K562 (cell line): ENCODE data around the gene HSD17B8. TPM values are rescaled to one million over a fixed set of nuclear protein-coding genes. Genes with fewer than 3 reads are reported as not detected.

Source experiments
- ATAC-seq: fragments of 200-7000 bp; cut with Tn5 transposase; 3 replicates; pipeline ENCODE4 v1.9.1; 2020; ENCODE audit warnings: moderate library complexity
- BruUV-seq: library from RNA; stranded (reverse); fragments of 400-500 nt; replicated peaks from 2 replicates; lab custom pipeline; 2021; lab: Mats Ljungman, UMichigan
- CTCF ChIA-PET: fragments of 300-600 bp; formaldehyde crosslinking; extraction: SDS; loops from one replicate; lab custom pipeline; 2021; ENCODE audit warnings: low intra/inter-chr PET ratio; lab: Yijun Ruan, JAX
- POLR2A ChIA-PET: fragments of 300-600, 350-650 bp; sonication (Branson Sonifier 250); formaldehyde crosslinking; extraction: SDS; loops from one replicate; lab custom pipeline; 2021; ENCODE audit warnings: antibody characterized with exemption, inconsistent platforms; lab: Yijun Ruan, JAX
- DNase-seq, 4 experiments: peaks; one replicate each; pipeline versions ENCODE4 v3.0.0 to v3.0.0-alpha.2; 2011 to 2018; ENCODE audit warnings: low spot score in 3 of 4, mixed read lengths in 3 of 4; ENCODE audit errors: extremely low read depth in 1 of 4
- FAIRE-seq: peaks from 2 replicates; lab custom pipeline; 2011; peaks lifted over from hg19 to GRCh38; lab: Jason Lieb, UNC
- H2AFZ ChIP-seq: 2 replicates; pipeline ENCODE4 v1.6.0; 2011; ENCODE audit warnings: low read depth, low read length, control low read depth, inconsistent platforms
- H3K27ac ChIP-seq: fragments of 200-600 bp; 3 replicates; pipeline ENCODE4 v1.8.0; 2011; ENCODE audit warnings: low read depth, mild to moderate bottlenecking, control low read depth, inconsistent platforms, low read length, moderate library complexity, mixed read lengths; ENCODE audit errors: extremely low read depth
- H3K27me3 ChIP-seq, 2 experiments: fragments of 300-600 bp in 1 of 2; 2 replicates in 1 of 2; 3 replicates in 1 of 2; pipeline versions ENCODE4 v1.6.0 to v1.8.0; 2011; ENCODE audit warnings: inconsistent platforms in 2 of 2, low read length in 2 of 2, mild to moderate bottlenecking in 1 of 2, mixed read lengths in 1 of 2, moderate library complexity in 1 of 2; ENCODE audit not compliant: control insufficient read depth in 2 of 2, insufficient read depth in 2 of 2
- H3K36me3 ChIP-seq: fragments of 300-600 bp; 3 replicates; pipeline ENCODE4 v1.8.0; 2011; ENCODE audit warnings: mild to moderate bottlenecking, low read length, inconsistent platforms; ENCODE audit not compliant: control insufficient read depth, insufficient read depth
- H3K4me1 ChIP-seq, 2 experiments: fragments of 200-600 bp in 1 of 2; replicated peaks in 1 of 2; 2 replicates in 1 of 2; 3 replicates in 1 of 2; pipeline versions ENCODE4 v1.5.1 to v1.8.0; 2011; ENCODE audit warnings: inconsistent platforms in 2 of 2, low read length in 2 of 2, mild to moderate bottlenecking in 1 of 2, mixed read lengths in 1 of 2, moderate library complexity in 1 of 2; ENCODE audit not compliant: control insufficient read depth in 2 of 2, insufficient read depth in 2 of 2
- H3K4me2 ChIP-seq: 2 replicates; pipeline ENCODE4 v1.6.1; 2011; ENCODE audit warnings: low read length, control low read depth, inconsistent platforms, mixed read lengths; ENCODE audit not compliant: insufficient read depth
- H3K4me3 ChIP-seq: fragments of 200-600 bp; sonication (generic), shearing (Covaris generic); 2 replicates; pipeline ENCODE4 v1.5.1; 2016; ENCODE audit warnings: control low read depth, inconsistent platforms
- H3K79me2 ChIP-seq: fragments of 200-600 bp; 3 replicates; pipeline ENCODE4 v1.8.0; 2011; ENCODE audit warnings: low read length, inconsistent platforms; ENCODE audit not compliant: control insufficient read depth, insufficient read depth
- H3K9ac ChIP-seq, 2 experiments: 2 replicates each; pipeline versions ENCODE4 v1.6.0 to v1.6.1; 2011; ENCODE audit warnings: low read depth in 2 of 2, low read length in 2 of 2, control low read depth in 1 of 2, inconsistent platforms in 1 of 2, mild to moderate bottlenecking in 1 of 2, mixed read lengths in 1 of 2; ENCODE audit not compliant: insufficient read depth in 1 of 2
- H3K9me1 ChIP-seq: one replicate; pipeline ENCODE4 v1.6.0; 2011; ENCODE audit warnings: inconsistent platforms, mild to moderate bottlenecking, low read length, moderate library complexity; ENCODE audit not compliant: control insufficient read depth, insufficient read depth
- H3K9me3 ChIP-seq: replicated peaks from 2 replicates; pipeline ENCODE4 v1.5.1; 2011; ENCODE audit warnings: low read depth, low read length, inconsistent platforms; ENCODE audit not compliant: control insufficient read depth, insufficient read depth
- H4K20me1 ChIP-seq: replicated peaks from 2 replicates; pipeline ENCODE4 v1.6.1; 2011; ENCODE audit warnings: low read length, inconsistent platforms, mixed read lengths; ENCODE audit not compliant: control insufficient read depth, insufficient read depth
- CHCHD3 ChIP-seq: fragments of 250-450 bp; sonication (Bioruptor Pico); IDR thresholded peaks from 2 replicates; pipeline ENCODE4 v2.1.2; 2022; ENCODE audit warnings: mild to moderate bottlenecking
- E2F8 ChIP-seq: fragments of 450-650 bp; IDR thresholded peaks from 2 replicates; pipeline ENCODE4 v1.7.1; 2018; ENCODE audit warnings: mild to moderate bottlenecking, low read depth; ENCODE audit not compliant: partially characterized antibody
- JUND ChIP-seq, 2 experiments: IDR thresholded peaks; 2 replicates in 1 of 2; 3 replicates in 1 of 2; pipeline ENCODE4 v1.6.1; 2011; ENCODE audit warnings: borderline replicate concordance in 2 of 2, low read depth in 2 of 2, low read length in 2 of 2, improper control_type of control experiment in 1 of 2, missing biosample characterization in 1 of 2, missing genetic modification characterization in 1 of 2, missing genetic modification reagents in 1 of 2
- NELFE ChIP-seq: IDR thresholded peaks from 2 replicates; pipeline ENCODE4 v1.6.1; 2011; ENCODE audit warnings: mild to moderate bottlenecking; ENCODE audit not compliant: insufficient read depth, insufficient read length
- NR1H2 ChIP-seq: sonication (generic); formaldehyde crosslinking; IDR thresholded peaks from 2 replicates; pipeline ENCODE4 v1.4.0; 2020; ENCODE audit warnings: mild to moderate bottlenecking, missing genetic modification reagents
- PML ChIP-seq: IDR thresholded peaks from 2 replicates; pipeline ENCODE4 v1.6.1; 2012; ENCODE audit warnings: low read length, inconsistent platforms
- SPI1 ChIP-seq: IDR thresholded peaks from 2 replicates; pipeline ENCODE4 v1.6.1; 2011; ENCODE audit warnings: low read depth, low read length, control low read depth, borderline replicate concordance
- STAG1 ChIP-seq: sonication (generic); formaldehyde crosslinking; IDR thresholded peaks from 2 replicates; pipeline ENCODE4 v1.5.0; 2020; ENCODE audit warnings: missing genetic modification reagents, borderline replicate concordance
- TRIM24 ChIP-seq, 2 experiments: fragments of 450-650 bp; IDR thresholded peaks; 2 replicates each; pipeline ENCODE4 v1.6.1; 2016
- VEZF1 ChIP-seq: fragments of 200-800 bp; sonication (Bioruptor generic); IDR thresholded peaks from 2 replicates; pipeline ENCODE4 v1.6.1; 2017; ENCODE audit warnings: missing genetic modification characterization, missing compliant biosample characterization
- XRCC5 ChIP-seq: fragments of 200-400 bp; formaldehyde crosslinking; IDR thresholded peaks from 2 replicates; pipeline ENCODE4 v1.6.1; 2017; ENCODE audit warnings: low read depth, mild to moderate bottlenecking, low read length
- ZNF197 ChIP-seq: fragments of 200-800 bp; sonication (Bioruptor generic); IDR thresholded peaks from 2 replicates; pipeline ENCODE4 v1.6.1; 2016; ENCODE audit warnings: low read depth, missing genetic modification characterization, missing compliant biosample characterization
- ZSCAN32 ChIP-seq: fragments of 450-650 bp; formaldehyde crosslinking; IDR thresholded peaks from 2 replicates; pipeline ENCODE4 v1.4.0; 2020; ENCODE audit warnings: mild to moderate bottlenecking, moderate library complexity
- WGBS: fragments of 100-300 bp; shearing (Covaris generic); methylation state at CpG from one replicate; pipeline ENCODE4 v1.1.6; 2016; ENCODE audit warnings: low coverage, mixed read lengths; ENCODE audit not compliant: insufficient coverage; ENCODE audit errors: missing lambda C conversion rate; 5-methylcytosine and 5-hydroxymethylcytosine counted together
- in situ Hi-C: fragments of 300-500 bp; cut with MboI; formaldehyde crosslinking; loops from 4 replicates; pipeline ENCODE4 v1.15.0; 2018; ENCODE audit warnings: inconsistent platforms, mixed read lengths
- intact Hi-C: fragments of 100-400 bp; cut with micrococcal nuclease; formaldehyde crosslinking; loops from 2 replicates; pipeline ENCODE4 v1.14.2; 2022
- polyA plus RNA-seq, 8 experiments: library from polyadenylated mRNA; depleted of rRNA in 4 of 8; stranded (reverse) in 5 of 8; unstranded in 3 of 8; fragments of >200 nt; fragmentation: Nextera tagmentation in 2 of 8; fragmentation: Illumina TruSeq in 1 of 8; extraction: Ambion mirVana in 2 of 8; extraction: Trizol in 1 of 8; gene quantifications; 2 replicates each; pipeline versions ENCODE4 v1.2.1 to v1.2.3, GENCODE V29; 2011 to 2014; ENCODE audit warnings: inconsistent platforms in 1 of 8, missing spikeins in 1 of 8
- total RNA-seq, 7 experiments: library from RNA; depleted of rRNA in 6 of 7; stranded (reverse); fragments of >200 nt in 6 of 7; fragmentation: Illumina TruSeq in 2 of 7; extraction: Trizol in 2 of 7; gene quantifications; 2 replicates each; pipeline versions ENCODE4 v1.2.1 to v1.2.3, GENCODE V29; 2011 to 2021; ENCODE audit warnings: low replicate concordance in 1 of 7

Gene HSD17B8
- total and polyA plus RNA-seq, 9 of the 15 experiments (the other 6 are each of a cell fraction or from before 2014, with no cell fraction given): 3.7 to 35.2 (median 14.2) TPM

DNA sequence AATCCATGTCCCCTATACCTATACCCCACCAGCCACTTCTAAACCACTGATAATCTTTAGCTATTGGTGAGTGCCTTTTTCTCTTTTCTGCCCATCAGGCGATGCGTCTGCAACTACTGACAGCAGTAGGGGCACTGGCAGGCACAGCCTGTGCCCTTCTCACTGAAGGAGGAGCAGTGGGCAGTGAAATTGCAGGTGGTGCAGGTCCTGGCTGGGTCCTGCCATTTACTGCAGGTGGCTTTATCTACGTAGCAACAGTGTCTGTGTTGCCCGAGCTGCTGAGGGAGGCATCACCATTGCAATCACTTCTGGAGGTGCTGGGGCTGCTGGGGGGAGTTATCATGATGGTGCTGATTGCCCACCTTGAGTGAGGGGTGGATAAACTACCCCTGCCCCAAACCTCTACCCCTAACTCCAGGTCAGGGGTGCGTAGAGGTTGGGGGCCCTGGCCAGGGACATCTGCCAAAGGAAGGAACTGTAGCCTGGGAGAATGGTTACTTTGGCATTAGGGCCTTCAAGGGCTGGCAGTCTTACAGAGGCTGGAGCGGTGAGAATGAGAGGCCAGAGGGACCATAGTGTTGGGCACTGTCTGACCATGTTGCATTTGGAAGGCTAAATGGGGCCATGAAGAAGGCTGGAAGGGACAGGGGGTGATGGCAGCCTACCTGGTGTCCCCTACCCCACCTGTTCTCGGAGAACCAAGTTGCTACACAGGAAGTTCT lies 851 bp upstream of the HSD17B8 start:
- POLR2A ChIA-PET: interaction anchor here (0.6 to 1.8 kb wide), 5 partner anchors 8 to 46 kb away, joined by 3 to 9 read pairs (median 4); no protein-coding TSS in a partner anchor
- no peak overlapping the region for H2AFZ ChIP-seq
- H3K9ac ChIP-seq: peak overlapping the region in 1 of 2 experiments; percentile 38; a peak in 1 of 4 replicates
- peak overlapping the region; percentile 62; the same call in 1 of the 2 replicates for H3K4me3 ChIP-seq
- peak overlapping the region; percentile 4; the same call in 1 of the 3 replicates for H3K27ac ChIP-seq
- in situ Hi-C loops (no loop called here), intact Hi-C loops (loop anchor here (2.0 to 5.0 kb wide), 2 partner anchors 215 to 1071 kb away; partner anchors contain the start of genes CUTA and FKBPL)
- no peaks in the 10 kb centered on the region for H3K9me3 ChIP-seq
- FAIRE-seq (no peak), ATAC-seq (no peak), DNase-seq (no peak)
- WGBS: 81% methylated on average over 7 of the region's 7 CpGs
- H3K4me2 ChIP-seq: peak overlapping the region; percentile 40; the same call in 1 of the 2 replicates
- H4K20me1 ChIP-seq: peaks cover 16% of the 10 kb centered on the region; the same call in 1 of the 2 replicates
- H3K27me3 ChIP-seq: no peaks in the 10 kb centered on the region
- peaks cover 36% of the 10 kb centered on the region for H3K36me3 ChIP-seq
- peaks cover 76% of the 10 kb centered on the region for H3K79me2 ChIP-seq
- TF ChIP-seq NR1H2 (CRISPR knock-in tag) (no peak), PML (no peak), TRIM24 (IDR thresholded peaks at IDR 0.05) (no peak), NELFE (no peak), CHCHD3 (no peak), XRCC5 (no peak), ZSCAN32 (CRISPR knock-in tag) (no peak), ZNF197 (CRISPR knock-in tag) (no peak), JUND (IDR thresholded peaks at IDR 0.05; ENCODE audit: borderline replicate concordance, low read depth, low read length) (no peak), JUND (tag; IDR thresholded peaks at IDR 0.05; ENCODE audit: borderline replicate concordance, low read depth, low read length) (no peak), SPI1 (no peak), STAG1 (no peak), E2F8 (no peak), VEZF1 (CRISPR knock-in tag) (no peak)
- TF ChIP-seq, all 486 proteins: peak for 0
- BruUV-seq: no TSS peak
- Histone ChIP-seq H3K4me1 (peaks cover 42 to 65% of the 10 kb centered on the region in 2 experiments), H3K9me1 (peaks cover 3% of the 10 kb centered on the region)
- CTCF ChIA-PET: no interaction called here
